HG03066 (cell line): ENCODE results near the gene SMARCE1.

Experiments used
- ATAC-seq: cut with Tn5 transposase; IDR thresholded peaks from one replicate; pipeline ENCODE4 v1.9.1; 2021; ENCODE audit warnings: low read depth; ENCODE audit not compliant: unreplicated experiment

SMARCE1 gene

GRCh38 chr17:40613467-40614154 is 34.0 kb downstream of the SMARCE1 start:
- no peak for ATAC-seq

GRCh38 chr17:40612599-40613244 is 34.9 kb downstream of the SMARCE1 start:
- no peak for ATAC-seq

- no peak for ATAC-seq
These were observed 35.7 kb downstream of the SMARCE1 start for GRCh38 chr17:40611840-40612474.

GRCh38 chr17:40610359-40610758 is 37.3 kb downstream of the SMARCE1 start:
- no peak for ATAC-seq

- no peak for ATAC-seq
These were observed 39.5 kb downstream of the SMARCE1 start for GRCh38 chr17:40608061-40608581.

- no peak for ATAC-seq
These were observed 40.0 kb downstream of the SMARCE1 start for GRCh38 chr17:40607641-40608040.

- ATAC-seq: no peak
These were observed 40.9 kb downstream of the SMARCE1 start for GRCh38 chr17:40606548-40607353.

- ATAC-seq: no peak
These were observed 42.3 kb downstream of the SMARCE1 start for GRCh38 chr17:40605306-40605705.

GRCh38 chr17:40604327-40605080 is 43.1 kb downstream of the SMARCE1 start:
- no peak for ATAC-seq

- ATAC-seq: no peak
These were observed 44.9 kb downstream of the SMARCE1 start for GRCh38 chr17:40602445-40603443.

GRCh38 chr17:40600486-40601046 is 47.1 kb downstream of the SMARCE1 start:
- ATAC-seq: no peak

GRCh38 chr17:40599468-40599763 is 48.2 kb downstream of the SMARCE1 start:
- ATAC-seq: no peak

- peak; percentile 63 for ATAC-seq
These were observed 48.8 kb downstream of the SMARCE1 start for GRCh38 chr17:40598619-40599467.

GRCh38 chr17:40598301-40598618 is 49.4 kb downstream of the SMARCE1 start:
- ATAC-seq: no peak

GRCh38 chr17:40597556-40598300 is 49.9 kb downstream of the SMARCE1 start:
- ATAC-seq: no peak

GRCh38 chr17:40597156-40597555 is 50.5 kb downstream of the SMARCE1 start:
- ATAC-seq: no peak

GRCh38 chr17:40596261-40596919 is 51.2 kb downstream of the SMARCE1 start:
- ATAC-seq: no peak
